ENCODE measurements around the gene FLACC1.

DNA sequence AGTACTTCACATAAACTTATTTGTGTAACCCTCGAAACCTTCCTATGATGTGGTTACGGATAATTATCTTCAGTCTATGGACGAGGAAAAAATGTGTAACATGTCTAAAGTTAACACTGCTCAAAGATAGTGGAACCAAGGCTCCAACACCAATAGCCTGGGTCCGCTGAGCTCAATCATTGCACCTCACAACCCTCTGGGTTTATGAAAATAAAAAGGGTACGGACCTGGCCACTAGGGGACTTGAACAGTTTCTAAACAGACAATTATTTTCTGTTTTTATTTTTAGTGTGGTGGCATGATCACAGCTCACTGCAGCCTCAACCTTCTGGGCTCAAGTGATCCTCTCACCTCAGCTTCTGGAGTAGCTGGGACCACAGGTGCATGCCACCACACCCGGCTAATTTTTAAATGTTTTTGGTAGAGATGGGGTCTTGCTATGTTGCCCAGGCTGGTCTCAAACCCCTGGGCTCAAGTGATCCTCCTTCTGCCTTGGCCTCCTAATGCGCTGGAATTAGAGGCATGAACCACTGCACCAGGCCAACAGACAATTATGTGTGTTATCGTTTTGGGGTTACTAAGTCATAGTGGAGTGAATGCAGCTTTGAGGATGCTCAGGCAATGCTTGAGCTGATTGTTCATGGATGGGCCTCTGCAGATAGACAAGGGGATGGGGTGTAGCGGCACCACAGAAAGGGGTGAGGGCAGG, 86.7 kb downstream of the FLACC1 start:
- TF ChIP-seq EZH2 (IDR thresholded peaks at IDR 0.05; ENCODE audit: insufficient read depth, poor library complexity, severe bottlenecking) (no peak), EZH2phosphoT487 (IDR thresholded peaks at IDR 0.05; ENCODE audit: insufficient read depth, low read depth) (no peak)
